MM.1S (cell line): Measurements from ENCODE around the gene SLC9A3.

Experiments
- CTCF ChIP-seq: fragments of 300-600 bp; sonication (generic); IDR thresholded peaks from 2 replicates; pipeline ENCODE4 v1.5.1; 2016; ENCODE audit warnings: antibody characterized with exemption, low read length, mixed read lengths
- EZH2phosphoT487 ChIP-seq: fragments of 300-600 bp; sonication (generic); IDR thresholded peaks from 2 replicates; pipeline ENCODE4 v1.6.1; 2018; ENCODE audit warnings: antibody characterized with exemption, low read length

- TF ChIP-seq EZH2phosphoT487 (no peak), CTCF (no peak)
Measured at GRCh38 chr5:432928-433791, 91.1 kb downstream of the SLC9A3 start.
